GM21423 (cell line): Measurements from ENCODE around the gene GRM2.

Source experiments
- ATAC-seq: cut with Tn5 transposase; IDR thresholded peaks from one replicate; pipeline ENCODE4 v1.9.1; 2021; ENCODE audit warnings: mild to moderate bottlenecking, moderate library complexity; ENCODE audit not compliant: unreplicated experiment

GRM2 gene

DNA sequence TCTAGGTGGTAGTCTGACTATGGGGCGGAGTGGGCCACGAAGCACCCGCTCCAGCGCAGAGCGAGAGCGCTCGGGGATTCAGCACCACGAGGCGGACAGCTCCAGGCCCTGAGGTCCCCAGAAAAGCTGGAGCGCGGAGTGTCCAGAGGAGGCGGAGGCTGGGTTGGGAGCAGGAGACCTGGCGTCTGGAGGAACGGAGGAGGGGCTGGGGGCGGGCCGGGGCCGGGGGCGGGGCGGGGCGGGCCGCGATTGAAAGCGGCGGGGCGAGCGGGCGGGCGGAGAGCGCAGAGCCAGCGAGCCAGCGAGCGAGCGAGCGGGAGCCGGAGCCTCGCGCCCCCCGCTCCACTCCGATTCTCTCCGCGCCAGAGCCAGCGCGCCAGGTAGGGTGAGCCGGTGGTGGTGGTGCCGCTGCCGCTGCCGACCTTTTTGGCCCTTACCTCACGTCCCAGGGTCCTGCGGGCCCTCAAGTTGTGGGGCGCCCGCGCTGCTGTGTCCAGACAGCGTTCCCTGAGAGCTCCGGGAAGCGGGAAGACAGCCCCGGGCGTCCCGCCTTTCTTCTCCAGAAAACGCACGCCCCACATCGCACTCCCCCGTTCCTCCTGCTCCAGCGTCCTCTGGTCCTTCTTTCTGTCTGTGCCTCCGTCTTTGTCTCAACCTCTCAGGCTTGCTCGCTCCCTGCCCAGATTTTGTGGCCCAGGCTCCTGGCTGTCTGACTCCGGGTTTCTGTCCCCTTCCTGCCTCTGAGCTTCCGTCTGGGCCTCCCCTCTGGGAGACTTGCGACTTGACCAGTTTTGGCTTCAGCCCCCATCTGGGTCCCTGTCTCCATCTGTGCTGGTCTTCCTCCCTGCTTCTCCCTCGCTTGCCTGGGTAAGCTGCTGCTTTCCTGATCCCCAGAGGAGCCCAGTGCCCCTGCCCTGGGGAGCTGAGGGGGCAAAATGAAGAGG is at the start of gene GRM2:
GRM2 (plus strand) TSS at position 281 of the 944 bp plus-strand sequence. CDS start 1,916 bp downstream, outside the sequence.
- ATAC-seq: no peak

DNA sequence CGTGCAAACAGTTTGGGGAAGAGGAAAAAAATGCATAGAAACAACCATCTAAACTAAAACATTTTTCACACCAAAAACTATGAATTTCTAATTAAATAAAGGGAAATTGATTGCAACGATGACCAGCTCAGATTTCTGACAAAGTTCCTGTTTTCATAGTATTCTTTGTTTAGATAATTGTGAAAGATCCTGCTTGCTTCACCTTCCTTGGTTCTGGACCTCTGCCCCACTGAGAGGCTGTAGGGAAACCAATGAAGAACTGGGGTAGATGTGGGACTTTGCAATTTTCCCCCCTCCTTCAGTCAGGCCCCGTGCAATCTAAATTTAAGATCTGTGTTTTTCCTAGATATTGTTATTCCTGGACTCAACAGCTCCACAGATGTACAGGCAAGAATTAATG is 49.6 kb upstream of the GRM2 start:
- no peak for ATAC-seq

DNA sequence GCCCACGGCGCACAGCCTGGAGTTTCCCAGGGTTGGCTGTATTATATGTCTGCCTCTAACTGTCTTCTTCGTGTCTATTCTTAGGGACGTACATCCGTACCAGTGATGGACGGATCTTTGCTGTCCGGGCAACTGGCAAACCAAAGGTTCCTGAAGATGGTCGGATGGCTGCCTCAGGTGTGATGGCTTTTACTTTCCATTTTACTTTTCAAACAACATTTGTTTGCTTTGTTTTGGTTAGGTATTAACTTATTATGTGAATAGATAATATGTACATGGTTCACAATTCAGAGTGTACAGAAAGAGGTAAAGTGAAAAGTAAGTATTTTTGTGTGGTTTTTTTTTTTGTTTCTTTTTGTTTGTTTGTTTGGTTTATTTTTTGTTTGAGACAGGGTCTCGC is 46.9 kb upstream of the GRM2 start:
- no peak for ATAC-seq

DNA sequence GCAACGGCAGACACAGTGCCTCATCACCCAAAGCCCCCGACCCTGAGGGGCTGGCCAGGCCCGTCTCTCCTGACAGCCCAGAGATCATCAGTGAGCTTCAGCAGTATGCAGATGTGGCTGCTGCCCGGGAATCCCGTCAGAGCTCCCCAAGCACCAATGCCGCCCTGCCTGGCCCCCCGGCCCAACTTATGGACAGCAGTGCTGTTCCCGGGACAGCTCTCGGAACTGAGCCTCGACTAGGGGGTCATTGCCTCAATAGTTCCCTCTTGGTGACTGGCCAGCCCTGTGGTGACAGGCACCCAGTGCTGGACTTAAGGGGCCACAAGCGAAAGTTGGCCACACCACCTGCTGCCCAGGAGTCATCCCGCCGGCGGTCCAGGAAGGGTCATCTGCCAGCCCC is 44.4 kb upstream of the GRM2 start:
- ATAC-seq: no peak

DNA sequence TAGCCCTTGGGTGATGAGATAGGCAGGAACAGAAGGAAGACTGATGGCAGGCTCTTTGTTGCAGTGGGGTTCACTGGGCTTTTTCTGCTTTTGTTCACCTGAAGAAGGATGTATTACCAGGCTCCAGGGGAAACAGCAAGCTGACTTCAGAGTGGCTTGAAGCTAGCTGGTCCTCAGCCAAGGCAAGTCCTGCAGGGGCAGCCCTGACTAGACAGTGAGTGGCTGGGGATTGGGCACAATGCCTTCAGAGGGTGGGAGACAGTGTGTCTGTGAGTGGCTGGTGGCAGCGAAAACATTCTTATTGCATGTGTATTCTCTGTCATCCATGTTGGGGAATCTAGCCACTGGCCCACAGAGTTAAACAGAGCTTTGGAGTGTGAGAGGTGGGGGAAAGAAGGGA is 38.1 kb upstream of the GRM2 start:
- ATAC-seq: no peak

DNA sequence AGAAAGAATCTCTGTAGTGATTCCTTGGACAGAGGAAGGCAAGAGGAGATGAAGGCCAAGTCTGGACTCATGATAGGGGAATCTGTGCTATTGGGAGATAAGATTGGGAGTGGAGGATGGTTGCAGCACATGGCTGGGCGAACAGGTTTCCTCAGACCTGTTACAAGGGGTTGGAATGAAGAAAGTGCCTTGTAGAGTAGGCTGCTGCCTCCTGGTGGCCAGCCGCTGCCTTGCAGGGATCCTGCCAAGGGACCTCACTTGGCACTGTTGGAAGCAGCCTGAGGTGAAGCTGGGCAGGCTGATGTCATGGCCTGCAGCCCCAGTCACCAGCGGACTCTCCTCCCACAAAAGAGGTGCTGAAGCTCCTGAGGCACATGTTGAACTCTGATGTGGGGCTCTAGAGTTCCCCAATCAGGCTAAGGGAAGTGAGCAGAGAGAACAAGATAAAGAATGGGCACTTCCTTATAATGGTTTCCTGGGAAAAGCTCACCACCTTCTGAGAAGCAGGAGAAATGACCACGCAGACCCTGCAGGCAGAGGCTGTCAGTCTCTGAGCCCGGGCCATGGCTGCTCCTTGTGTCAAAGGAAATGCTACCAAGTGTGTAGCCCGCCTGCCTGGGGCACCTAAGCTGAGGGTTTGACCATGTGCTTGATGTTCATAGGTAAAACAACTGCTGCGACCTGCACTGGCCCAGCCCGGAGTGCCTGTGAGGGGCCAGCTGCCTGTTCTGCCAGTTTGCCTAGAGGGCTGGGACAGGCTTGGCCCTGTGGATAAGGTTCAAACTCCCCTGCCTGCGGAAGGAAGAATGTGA is 37.4 kb upstream of the GRM2 start:
- no peak for ATAC-seq

DNA sequence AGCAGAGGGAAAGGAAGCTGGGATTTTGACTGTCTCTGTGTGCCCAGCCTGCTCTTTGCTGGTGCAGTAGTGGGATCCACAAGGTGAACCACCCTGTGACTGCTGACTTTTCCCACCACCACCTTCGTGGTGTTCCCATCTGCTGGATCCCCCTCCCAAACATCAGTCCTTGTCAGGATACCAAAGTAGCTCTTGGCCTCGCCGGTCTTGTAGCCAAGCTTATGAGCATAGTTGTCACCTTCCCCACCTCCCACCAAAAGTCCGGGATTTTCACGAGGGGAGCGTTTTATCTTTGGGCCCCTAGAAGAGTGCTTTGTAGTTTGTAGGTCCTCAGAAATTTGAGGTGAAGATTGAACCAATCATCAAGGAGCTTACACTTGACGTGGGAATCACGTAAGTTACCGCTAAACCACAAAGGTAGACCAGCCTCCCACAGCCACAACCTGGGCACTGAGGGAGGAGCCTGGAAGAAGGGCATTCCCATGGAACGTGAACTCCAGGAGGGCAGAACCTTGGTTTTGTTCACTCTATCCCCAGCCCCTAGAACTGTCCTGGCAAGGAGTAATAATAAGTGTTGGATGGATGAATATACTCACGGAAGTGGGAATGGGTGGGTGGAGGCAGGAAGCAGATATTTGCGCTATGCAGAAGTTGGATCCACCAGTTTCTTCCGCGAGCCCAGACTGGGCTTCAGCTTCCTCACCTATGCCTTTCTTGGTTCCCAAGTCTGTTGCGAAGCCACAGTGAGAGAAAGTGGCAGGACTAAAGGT is 36.6 kb upstream of the GRM2 start:
- ATAC-seq: no peak

DNA sequence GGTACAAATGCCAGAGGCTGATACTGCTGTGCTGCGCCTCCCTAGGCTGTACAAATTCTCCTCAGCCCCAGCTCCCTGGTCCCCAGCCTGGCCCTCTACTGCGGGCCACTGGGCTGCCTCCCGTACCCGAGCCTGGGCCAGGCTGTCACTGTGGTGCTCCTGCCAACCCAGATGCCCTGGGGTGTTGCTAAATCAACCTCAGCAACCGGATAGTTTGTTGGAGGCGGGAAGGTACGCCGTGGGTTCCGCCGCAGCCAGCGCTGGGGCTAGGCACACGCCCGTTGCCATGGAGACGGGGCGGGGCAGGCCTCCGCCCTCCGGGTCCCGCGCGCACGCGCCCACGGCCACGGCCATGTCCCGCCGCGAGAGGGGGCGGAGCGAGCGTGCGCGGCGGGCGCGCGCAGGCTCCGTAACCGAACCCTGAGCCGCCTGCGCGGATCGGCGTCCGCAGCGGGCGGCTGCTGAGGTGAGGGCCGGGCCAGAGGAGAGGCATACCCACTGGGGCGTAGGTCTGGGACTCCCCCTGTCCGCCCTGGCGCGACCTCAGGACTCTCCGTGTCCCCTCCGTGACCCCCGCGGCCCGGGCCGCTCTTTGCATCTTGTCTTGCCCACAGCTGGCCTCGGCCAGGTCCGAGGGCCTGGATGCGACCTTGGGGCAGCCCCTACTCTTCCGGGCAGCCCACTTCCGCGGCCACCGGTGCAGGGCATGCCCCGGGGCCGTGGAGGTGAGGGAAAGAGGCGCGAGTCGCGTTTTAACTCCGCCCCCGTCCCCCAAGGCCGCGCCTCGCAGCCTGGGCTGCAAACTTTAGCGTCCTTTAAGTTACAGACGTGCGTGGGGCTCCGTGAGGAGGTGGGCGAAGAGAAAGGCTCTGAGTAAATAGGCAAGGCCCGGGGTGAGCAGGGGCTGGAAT is 35.8 kb upstream of the GRM2 start, which contains the start of gene TEX264:
TEX264 (plus strand) TSS at position 430 of the 911 bp plus-strand sequence. CDS start 3,053 bp downstream, outside the sequence.
- ATAC-seq: peak; percentile 62

DNA sequence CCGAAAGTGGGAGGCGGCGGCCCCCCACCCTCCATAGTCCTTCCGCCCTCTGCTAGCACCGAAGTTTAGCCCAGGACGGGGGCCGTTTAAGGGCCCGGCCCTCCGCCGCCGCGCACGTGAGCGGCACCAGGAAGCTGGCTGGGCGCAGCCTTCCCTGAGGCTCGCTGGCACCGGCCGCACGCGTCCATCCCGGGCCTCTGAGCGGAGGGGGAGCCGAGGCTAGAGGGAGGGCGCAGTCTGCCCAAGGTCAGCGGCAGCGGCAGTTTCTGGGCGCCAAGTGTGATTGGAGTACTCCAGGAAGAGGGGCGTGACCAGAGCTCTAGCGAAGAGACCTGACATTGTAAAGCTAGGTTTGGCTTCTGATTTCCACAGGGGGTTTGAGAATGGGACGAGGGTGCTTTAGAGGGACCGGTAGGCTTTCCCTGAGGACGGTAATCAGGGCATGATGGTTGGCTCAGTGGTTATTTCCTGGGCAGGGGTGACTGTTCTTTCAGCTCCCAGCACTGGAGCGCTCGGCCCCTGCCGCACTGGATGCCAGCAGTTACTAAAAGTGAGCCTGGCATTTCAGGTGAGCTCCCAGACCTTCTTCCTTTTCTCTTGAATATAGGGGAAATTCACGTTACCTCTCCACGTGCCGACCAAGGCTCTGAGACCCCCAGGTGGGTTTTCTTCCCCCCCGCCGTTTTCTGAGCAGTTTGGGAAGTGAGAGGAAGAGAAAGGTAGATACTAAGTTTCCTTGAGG is 35.0 kb upstream of the GRM2 start:
- peak; percentile 43 for ATAC-seq

DNA sequence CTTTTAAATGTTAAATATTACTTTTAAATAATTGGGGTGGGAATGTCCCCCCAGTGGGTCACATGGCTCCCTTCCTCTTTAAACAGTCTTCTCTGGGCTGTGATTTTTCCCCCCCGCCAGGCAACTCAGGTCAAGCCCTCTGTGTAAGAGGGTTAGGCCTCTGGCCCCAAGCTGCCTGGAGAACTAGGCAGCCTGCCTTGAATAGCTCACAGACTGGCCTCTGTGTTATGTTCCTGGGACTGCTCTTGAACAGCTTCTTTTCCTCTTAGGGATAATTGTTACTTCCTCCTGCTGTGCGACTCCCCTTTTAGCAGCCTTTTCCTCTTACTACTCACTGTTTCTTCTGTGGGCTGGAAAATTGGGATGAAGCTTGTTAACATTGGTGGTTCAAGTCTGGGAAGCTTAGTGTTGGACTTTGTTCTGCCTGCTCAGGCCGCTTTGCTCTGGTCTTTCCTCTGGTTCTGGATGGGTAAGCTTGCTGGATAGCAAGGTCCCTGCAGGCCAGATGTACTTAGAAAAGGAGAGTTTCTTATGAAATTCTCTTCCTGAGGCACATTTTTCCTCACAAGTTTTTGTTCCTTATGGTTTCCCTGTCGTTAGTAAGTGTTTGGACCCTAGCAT is 33.6 kb upstream of the GRM2 start:
- no peak for ATAC-seq

DNA sequence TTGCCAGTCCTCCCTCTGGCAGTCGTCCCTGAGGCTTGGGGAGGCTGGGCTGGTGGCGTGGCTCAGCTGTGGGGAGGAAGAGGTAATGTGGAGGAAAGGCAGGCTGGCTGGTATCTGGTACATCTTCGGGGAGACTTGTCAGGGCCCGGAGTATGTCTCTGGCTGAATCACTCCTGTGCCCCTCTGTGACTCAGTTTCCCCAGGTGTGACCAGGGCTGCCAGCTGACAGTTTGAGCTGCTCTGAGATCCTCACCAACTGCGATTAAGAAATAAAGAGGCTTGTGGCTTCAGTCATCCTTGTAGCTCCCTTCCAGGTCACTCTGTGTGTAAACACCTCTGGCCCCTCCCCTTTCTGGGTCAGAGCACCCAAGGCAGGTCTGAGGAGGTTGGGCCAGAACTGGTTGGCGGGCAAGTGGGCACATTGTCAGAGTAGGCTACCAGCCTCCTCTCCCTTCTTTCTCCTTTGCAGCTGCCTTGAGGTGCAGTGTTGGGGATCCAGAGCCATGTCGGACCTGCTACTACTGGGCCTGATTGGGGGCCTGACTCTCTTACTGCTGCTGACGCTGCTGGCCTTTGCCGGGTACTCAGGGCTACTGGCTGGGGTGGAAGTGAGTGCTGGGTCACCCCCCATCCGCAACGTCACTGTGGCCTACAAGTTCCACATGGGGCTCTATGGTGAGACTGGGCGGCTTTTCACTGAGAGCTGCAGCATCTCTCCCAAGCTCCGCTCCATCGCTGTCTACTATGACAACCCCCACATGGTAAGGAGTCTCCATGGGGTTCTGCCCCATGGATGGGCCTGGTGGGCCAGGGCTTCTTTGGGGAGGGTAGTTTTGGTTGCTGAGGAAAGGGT is 32.8 kb upstream of the GRM2 start:
- ATAC-seq: no peak

DNA sequence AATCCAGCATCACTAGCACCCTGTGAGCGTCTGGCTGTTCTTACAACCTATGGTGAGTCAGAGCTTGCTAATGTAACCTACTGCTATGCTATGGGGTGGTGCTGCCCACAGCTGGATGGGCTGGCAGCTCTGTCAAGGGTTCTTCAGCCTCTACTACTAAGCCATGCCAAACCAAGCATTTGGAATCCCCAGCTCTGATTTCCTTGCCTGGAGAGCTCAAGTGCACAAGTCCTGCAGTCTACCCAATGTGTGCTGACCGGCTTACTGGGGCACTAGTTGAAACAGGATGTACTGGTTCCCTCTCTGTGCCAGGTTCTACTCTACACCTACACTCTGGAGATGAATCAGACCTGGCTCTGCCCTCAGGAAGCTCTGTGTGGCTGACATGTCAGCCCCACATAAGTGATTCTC is 31.7 kb upstream of the GRM2 start:
- no peak for ATAC-seq

DNA sequence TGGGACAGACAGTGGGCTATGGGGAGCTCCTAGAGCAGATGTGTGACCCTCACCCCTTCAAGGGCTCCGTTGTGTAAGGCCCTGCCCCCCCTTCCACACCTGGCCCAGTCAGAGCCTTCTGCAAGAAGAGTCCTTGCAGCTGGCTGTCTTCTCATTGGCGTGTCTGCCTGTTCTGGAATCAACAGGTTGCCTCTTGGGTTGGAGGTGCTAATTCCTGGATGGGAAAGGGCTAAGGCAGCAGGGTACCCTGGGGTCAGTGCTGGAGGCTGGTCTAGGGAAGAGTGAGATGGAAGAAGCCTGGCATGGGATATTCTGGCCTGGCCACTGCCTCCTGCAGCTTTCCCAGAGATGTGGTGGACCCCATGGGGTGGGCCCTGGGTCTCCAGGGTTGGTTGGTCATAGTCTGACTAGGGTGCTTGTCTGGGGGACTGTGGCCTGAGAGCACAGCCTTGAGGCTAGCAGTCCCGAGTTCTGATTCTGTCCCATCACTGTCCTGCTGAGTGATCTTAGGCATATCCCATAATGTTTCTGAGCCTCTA is 30.7 kb upstream of the GRM2 start:
- ATAC-seq: no peak

DNA sequence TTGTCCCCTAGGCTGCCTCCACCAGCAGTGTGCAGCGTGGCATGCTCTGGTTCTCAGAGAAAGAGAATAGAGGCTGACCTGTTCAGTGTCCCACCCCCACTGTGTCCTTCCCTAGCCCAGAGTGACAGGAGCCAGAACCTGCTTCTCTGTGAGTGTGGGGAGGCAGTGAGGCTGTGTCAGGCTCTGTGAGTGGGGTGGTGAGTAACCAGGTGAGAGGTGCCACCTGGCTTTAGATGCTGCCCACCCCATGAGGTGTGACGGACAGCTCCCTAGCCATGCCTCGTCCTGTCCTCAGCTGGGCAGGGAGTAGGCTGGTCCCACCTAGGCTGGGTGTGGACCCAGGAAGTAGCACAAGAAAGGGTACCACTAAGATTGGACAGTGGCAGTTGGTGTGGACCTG is 29.5 kb upstream of the GRM2 start:
- no peak for ATAC-seq

DNA sequence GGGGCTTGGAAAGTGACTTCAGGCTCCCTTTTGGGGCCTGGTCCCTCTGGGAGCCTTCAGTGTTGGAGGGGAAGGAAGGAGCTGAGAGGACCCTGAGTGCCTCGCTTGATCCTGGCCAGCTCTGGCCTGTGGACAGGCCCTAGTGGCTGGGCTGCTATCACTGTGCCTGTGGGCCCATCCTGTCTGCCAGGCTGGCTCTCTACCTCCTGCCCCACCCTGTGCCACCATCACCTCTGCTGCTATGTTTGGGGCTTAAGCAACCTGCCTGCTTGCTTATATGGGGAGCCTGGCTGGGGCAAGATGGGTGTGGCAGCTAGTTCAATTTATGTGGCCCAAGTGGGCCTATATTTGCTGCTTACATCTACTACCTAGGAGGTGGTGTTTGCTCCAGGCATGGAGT is 28.7 kb upstream of the GRM2 start:
- no peak for ATAC-seq

DNA sequence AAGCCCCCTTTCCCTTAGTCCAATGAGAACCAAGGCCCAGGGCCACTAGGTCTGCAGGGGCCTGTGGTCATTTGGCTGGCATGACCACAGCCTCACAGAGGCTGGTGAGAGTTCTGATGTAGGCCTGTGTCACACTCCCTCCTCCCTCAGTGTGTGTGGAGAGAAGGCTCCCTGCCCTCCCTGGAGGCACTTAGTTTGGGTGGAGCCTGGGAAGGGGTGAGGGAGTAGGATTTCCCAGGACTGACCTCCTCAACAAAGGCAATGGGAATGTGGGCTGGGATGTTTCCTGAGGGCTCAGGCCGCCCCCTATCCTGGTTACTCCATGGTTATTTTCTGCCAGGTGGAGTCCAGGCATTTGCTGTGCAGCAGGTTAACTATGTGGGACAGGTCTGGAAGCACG is 28.2 kb upstream of the GRM2 start:
- ATAC-seq: no peak

DNA sequence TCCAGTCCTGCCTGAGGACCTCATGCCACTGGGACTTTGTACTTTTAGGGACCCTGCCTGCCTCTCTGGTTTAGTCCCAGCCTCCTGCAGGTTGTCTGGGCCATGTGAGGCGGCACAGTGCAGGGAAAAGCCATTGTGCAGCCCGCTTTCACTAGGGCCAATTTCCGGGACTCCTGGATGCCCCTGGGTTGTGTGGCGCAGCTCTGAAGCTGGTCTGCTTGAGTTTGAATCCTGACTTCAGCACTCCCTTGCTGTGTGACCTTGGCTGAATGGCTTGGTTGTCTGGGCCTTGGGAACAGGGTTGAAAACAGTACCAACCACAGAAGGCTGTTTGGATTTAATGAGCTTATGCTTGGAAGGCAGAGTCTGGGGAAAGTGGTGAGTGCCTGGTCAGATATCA is 27.6 kb upstream of the GRM2 start:
- no peak for ATAC-seq

DNA sequence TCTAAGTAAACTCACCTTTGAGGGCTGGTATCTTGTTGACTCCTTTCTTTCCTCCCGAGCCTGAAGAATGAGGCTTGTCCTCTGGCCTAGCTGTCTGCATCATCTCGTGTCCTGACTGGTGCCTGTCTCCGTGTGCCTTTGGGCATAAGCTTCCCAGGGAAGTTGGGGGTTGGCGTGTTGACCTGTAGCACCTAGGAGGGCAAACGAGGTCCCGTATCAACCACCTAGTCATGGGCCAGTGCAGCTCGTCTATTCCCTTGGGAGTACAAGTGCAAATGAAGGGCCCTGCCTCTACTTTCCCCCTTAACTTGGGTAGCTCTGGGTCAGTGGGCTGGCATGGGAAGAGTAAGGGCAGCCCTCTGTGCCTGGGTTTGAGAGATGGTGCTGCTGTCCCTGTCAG is 27.1 kb upstream of the GRM2 start:
- no peak for ATAC-seq
